ENCODE results near the gene KMT5B. TPM values are rescaled to one million over a fixed set of nuclear protein-coding genes. Genes with fewer than 3 reads are reported as not detected.

KMT5B gene
- total RNA-seq, 1 donor from 2014 or later, result 43.9 TPM

GRCh38 chr11:68226421-68226820 is 13.3 kb upstream of the KMT5B start:
- ATAC-seq, result no peak
- Histone ChIP-seq H3K9me3 (peaks cover 5% of the 10 kb centered on the region), H3K4me3 (no peak overlapping the region), H3K4me1 (no peaks in the 10 kb centered on the region), H3K27ac (no peak overlapping the region), H3K36me3 (no peaks in the 10 kb centered on the region), H3K27me3 (no peaks in the 10 kb centered on the region)
- DNase-seq, result no peak
- intact Hi-C loops (cut with DNase I), result no loop called here
- no peak for TF ChIP-seq CTCF (IDR thresholded peaks at IDR 0.05)

- no peaks in the 10 kb centered on the region for H3K4me1 ChIP-seq
- intact Hi-C loops (cut with DNase I), result no loop called here
These were observed 11.5 kb upstream of the KMT5B start for GRCh38 chr11:68224606-68225005.

GRCh38 chr11:68223275-68223674 is 10.2 kb upstream of the KMT5B start:
- H3K36me3 ChIP-seq, result no peaks in the 10 kb centered on the region
- no peak overlapping the region for H3K4me3 ChIP-seq
- TF ChIP-seq CTCF (IDR thresholded peaks at IDR 0.05), result no peak
- no peaks in the 10 kb centered on the region for H3K4me1 ChIP-seq
- H3K27ac ChIP-seq, result no peak overlapping the region
- H3K27me3 ChIP-seq, result no peaks in the 10 kb centered on the region
- intact Hi-C loops (cut with DNase I), result no loop called here
- no peaks in the 10 kb centered on the region for H3K9me3 ChIP-seq
- DNase-seq (no peak), ATAC-seq (no peak)

More at GRCh38 chr11:68224606-68225005, 11.5 kb upstream of the KMT5B start:
- no peak for ATAC-seq
- H3K4me3 ChIP-seq, result no peak overlapping the region
- no peaks in the 10 kb centered on the region for H3K36me3 ChIP-seq
- TF ChIP-seq CTCF (IDR thresholded peaks at IDR 0.05), result no peak
- H3K9me3 ChIP-seq, result peaks cover 5% of the 10 kb centered on the region
- no peaks in the 10 kb centered on the region for H3K27me3 ChIP-seq
- no peak overlapping the region for H3K27ac ChIP-seq
- no peak for DNase-seq

- no peak for TF ChIP-seq CTCF (IDR thresholded peaks at IDR 0.05)
- Histone ChIP-seq H3K27me3 (no peaks in the 10 kb centered on the region), H3K27ac (no peak overlapping the region), H3K9me3 (no peaks in the 10 kb centered on the region), H3K4me3 (no peak overlapping the region), H3K36me3 (no peaks in the 10 kb centered on the region), H3K4me1 (no peaks in the 10 kb centered on the region)
- intact Hi-C loops (cut with DNase I), result no loop called here
- ATAC-seq, result no peak
- no peak for DNase-seq
These were observed 8.3 kb upstream of the KMT5B start for GRCh38 chr11:68221406-68221805.

GRCh38 chr11:68216171-68216938 is 3.3 kb upstream of the KMT5B start:
- H3K36me3 ChIP-seq, result no peaks in the 10 kb centered on the region
- H3K9me3 ChIP-seq, result no peaks in the 10 kb centered on the region
- TF ChIP-seq CTCF (IDR thresholded peaks at IDR 0.05), result no peak
- H3K4me3 ChIP-seq, result no peak overlapping the region
- DNase-seq (no peak), ATAC-seq (no peak)
- intact Hi-C loops (cut with DNase I), result no loop called here
- no peaks in the 10 kb centered on the region for H3K27me3 ChIP-seq
- H3K4me1 ChIP-seq, result peaks cover 14% of the 10 kb centered on the region
- no peak overlapping the region for H3K27ac ChIP-seq

Data from upper lobe of right lung (tissue), 1 donor.